HG02798 (cell line): Measurements from ENCODE around the gene SCUBE1.

Source experiments
- ATAC-seq: cut with Tn5 transposase; IDR thresholded peaks from one replicate; pipeline ENCODE4 v1.9.1; 2021; ENCODE audit warnings: mild to moderate bottlenecking; ENCODE audit not compliant: unreplicated experiment, poor library complexity

Gene SCUBE1

GRCh38 chr22:43207849-43208702, 135.1 kb downstream of the SCUBE1 start:
- ATAC-seq = no peak

DNA sequence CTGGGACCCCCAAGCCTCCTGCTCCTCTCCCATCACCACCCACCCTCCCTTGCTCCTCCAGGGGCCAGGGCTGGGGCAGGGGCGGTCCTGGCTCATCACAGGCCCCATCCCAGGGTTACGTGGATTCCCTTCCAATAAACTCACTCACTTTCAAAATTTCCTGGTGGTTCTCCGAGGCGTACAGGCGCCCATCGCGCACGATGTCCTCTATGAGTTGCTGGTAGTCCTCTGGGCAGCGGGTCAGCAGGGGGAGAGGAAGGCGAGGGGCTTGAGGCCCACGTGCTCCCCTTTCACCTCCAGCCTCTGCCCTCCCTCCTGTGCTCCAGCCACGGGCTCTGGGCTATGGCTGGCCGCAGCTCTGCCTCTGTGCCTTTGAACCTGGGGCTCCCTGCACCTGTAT, 135.8 kb downstream of the SCUBE1 start:
- ATAC-seq = no peak

- no peak for ATAC-seq
Measured at GRCh38 chr22:43206509-43207161, 136.5 kb downstream of the SCUBE1 start.

- no peak for ATAC-seq
Measured at GRCh38 chr22:43205748-43206508, 137.2 kb downstream of the SCUBE1 start.

DNA sequence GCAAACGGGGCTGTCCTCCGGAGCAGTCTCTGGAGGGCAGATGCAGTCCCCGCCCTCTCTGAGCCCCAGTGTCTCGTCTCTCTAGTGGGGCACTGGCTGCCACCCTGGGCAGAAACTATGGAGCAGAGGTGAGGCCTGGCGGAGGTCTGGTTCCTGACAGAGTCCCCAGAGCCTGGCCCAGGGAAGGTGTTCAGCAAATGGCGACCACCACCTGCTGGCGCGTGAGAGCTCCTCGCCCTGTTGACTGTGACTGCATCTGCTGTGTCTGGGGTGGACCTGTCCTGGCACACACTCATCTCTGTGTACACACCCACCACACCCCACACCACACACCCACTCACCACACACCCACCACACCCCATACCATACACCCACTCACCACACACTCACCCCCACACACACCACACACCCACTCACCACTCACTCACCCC, 137.9 kb downstream of the SCUBE1 start:
- no peak for ATAC-seq

DNA sequence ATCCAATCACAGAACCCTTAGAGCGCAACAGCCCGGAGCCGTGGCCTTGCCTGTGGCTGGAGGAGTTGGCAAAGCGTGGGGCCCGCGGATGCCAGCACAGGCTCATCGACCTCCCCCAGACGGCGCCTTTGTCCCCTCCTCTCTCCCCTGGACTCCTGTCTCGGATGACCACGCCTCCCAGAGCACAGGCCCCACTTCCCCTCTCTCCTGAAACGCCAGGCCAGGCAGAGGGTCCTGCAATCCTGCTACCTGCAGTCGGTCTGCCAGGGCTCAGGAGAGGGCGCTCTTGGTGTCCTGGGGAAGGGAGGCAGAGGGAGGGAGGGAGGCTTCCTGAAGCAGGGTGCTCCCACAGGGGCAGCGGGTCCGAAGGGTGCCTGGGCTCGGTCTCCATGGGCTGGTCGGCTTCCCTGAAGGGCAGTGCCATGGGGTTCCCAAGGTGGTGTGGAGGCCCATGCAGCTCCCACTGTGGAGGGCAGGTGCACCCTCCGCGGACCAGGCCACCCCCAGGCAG, 139.6 kb downstream of the SCUBE1 start:
- no peak for ATAC-seq

DNA sequence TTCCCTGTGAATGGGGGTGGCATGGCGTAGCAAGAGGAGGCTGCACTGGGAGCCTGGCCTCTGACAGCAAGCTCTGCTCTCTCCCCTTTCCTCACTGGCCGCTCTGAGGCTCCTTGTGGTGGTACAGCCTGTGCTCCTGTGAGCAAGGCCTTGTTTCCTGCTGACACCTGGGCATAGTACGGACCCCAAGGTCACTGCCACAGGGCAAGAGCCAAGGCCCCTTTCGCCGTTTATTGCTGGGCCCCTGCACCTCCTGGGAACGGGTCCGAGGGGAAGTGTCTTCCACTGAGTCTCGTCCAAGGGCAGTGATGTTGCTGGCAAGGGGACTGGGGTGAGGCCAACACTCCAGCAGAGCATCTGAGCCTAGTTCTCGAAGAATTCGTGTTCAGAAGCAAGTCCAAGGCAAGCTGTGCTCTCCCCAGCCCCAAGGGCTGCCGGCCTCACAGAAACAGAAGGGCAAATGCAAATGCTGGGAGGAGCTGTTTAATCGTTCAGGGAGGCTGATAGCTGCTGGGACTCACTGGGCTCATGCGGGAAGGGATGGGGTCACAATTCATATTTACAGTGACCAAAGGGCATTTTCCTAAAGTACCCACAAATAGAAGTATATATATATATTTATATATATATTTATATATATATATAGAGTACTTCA, 140.3 kb downstream of the SCUBE1 start:
- ATAC-seq = no peak

DNA sequence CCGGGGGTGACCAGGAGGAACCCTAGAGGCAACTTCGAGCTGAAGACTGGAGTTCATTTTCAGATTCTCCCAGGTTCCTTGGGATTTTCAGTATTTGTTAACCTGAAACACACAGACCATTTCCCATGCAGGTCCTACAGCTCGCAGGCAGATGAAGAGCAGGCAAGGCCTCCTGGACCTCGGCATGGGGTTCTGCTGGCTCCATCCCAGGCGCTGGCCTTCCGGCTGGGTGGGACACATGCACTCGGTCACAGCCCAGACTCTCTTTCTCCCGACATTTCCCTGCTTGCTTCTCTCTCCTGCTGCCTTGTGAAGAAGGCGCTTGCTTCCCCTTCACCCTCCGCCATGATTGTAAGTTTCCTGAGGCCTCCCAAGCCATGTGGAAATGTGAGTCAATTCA, 140.8 kb downstream of the SCUBE1 start:
- ATAC-seq = no peak

GRCh38 chr22:43201486-43202219, 141.5 kb downstream of the SCUBE1 start:
- no peak for ATAC-seq

- no peak for ATAC-seq
Measured at GRCh38 chr22:43200555-43200954, 142.6 kb downstream of the SCUBE1 start.

DNA sequence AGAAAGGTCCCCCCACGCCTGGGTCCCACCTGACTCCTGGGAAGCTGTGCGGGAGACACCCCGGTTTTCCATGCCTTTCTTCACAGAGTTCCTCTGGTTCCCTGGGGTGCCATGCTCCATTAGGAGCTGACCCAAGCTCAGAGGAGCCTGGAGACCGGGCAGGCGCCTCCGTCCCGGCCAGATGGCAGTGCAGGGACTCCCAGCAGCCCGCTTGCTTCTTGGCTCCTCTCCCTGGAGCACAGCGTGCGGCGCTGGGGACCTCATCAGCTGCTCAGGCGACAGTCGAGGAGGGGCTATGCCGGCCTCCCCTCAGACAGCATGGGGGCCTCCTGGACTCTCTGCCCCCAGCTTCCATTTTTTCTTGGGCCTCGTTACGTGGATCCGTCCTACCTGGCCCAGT, 143.1 kb downstream of the SCUBE1 start:
- ATAC-seq = no peak

DNA sequence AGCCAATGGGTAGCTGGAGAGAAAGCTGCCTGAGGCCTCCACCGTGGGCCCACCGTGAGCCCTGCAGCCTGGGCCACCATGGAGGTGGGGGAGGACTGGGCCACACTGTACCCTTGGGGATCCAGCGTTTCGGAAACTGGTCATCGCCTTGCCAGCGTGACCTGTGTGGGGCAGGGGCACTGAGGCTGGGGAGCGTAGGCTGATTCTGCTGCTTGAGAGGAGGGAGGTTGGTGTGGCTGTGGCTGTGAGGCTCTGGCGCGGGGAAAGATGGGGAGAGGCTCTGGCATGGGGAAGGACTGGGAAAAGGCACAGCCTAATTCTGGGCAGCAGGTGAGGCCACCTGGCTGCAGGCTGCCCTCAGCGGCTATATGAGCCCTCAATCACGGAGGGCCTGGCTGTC, 143.6 kb downstream of the SCUBE1 start:
- ATAC-seq = no peak

DNA sequence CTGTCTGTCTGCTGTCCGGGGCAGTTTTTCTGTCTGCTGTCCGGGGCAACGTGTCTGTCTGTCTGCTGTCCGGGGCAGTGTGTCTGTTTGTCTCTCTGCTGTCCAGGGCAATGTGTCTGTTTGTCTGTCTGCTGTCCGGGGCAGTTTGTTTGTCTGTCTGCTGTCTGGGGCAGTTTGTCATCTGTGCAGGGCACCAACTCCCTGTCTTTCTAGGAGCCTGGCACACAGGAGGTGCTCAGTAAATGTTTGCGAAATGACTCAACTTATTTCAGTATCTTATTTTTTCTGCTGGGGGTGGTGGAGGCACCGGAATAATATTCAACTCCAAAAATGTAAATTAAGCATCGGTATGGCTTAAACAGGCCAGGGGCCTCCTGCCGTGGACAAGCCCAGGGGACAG, 144.2 kb downstream of the SCUBE1 start:
- no peak for ATAC-seq

DNA sequence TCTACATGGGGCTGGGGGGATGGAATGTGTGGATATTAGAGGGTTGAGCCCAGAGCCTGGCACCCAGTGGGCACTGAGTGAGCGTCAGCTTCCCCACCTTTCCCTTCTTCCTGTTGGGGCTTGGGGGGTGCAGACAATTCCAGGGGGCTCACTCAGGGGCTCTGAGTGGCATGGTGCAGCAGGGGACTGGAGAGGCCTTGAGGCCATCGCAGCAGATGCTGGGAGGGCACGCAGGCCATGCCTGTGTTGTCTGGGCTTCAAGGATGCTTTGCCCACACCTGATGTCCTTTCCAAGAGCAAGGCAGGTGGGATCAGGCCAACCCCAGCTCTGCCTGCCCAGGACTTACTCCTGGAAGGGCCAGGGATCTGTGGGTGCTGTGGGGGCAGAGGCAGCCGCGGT, 145.0 kb downstream of the SCUBE1 start:
- ATAC-seq = no peak

DNA sequence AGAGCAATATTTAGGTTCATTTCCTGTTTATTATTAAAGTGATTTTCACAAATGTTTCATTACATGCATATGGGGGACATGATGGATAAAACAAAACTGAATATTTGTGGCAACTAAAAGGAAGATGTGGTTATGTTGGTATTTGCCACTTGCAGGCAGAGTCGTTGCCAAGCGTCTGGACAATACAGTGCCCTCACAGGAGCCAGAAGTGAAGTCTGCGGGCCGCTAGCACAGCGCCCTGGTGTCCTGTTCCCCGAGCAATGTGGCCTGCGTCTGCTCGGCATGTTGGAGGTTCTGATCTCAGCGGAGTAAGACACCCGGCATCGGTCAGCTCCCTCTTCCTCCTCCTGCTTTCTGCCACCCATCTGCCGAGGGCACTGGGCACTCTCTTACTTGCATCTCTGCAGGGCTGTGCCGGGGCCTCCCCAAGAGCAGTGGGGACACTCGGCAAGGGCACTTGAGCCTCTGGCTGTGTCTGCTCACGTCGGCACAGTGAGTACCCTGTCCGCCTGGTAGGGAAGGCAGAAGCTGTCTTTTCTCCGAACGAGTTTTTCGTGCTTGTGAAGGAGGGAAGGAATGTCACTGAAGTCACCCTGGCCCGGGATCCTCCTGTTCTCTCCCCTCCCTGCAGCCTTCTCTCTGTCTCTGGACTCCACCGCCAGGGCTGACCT, 145.8 kb downstream of the SCUBE1 start:
- no peak for ATAC-seq

GRCh38 chr22:43191831-43192230, 151.3 kb downstream of the SCUBE1 start:
- no peak for ATAC-seq

- no peak for ATAC-seq
Measured at GRCh38 chr22:43188829-43189545, 154.2 kb downstream of the SCUBE1 start.
